K562 (cell line): ENCODE measurements around the gene HOXA9.

ENCODE experiments used
- CHD2 ChIP-seq: IDR thresholded peaks from 2 replicates; pipeline ENCODE4 v1.6.1; 2011; ENCODE audit warnings: low read depth, low read length
- CREM ChIP-seq: IDR thresholded peaks from 2 replicates; pipeline ENCODE4 v1.6.1; 2014; ENCODE audit warnings: antibody characterized with exemption, low read depth
- CTCF ChIP-seq, 3 experiments: IDR thresholded peaks in 2 of 3; conservative IDR thresholded peaks in 1 of 3; 2 replicates each; pipeline ENCODE4 v1.5.1; 2011 to 2012; ENCODE audit warnings: low read length in 3 of 3, mild to moderate bottlenecking in 3 of 3, control low read depth in 2 of 3, improper control_type of control experiment in 1 of 3, inconsistent platforms in 1 of 3, low read depth in 1 of 3, mixed read lengths in 1 of 3, moderate library complexity in 1 of 3; ENCODE audit not compliant: insufficient read depth in 2 of 3
- FOSL1 ChIP-seq: fragments of 200-800 bp; sonication (Bioruptor generic); conservative IDR thresholded peaks from 2 replicates; pipeline ENCODE4 v1.6.1; 2016; ENCODE audit warnings: missing genetic modification characterization, missing compliant biosample characterization
- FOXK1 ChIP-seq: sonication (generic); formaldehyde crosslinking; IDR thresholded peaks from 2 replicates; pipeline ENCODE4 v1.8.0; 2022; ENCODE audit warnings: missing genetic modification reagents, mild to moderate bottlenecking, borderline replicate concordance
- NR0B1 ChIP-seq: fragments of 450-650 bp; IDR thresholded peaks from one replicate; pipeline ENCODE4 v1.6.1; 2018; ENCODE audit warnings: mild to moderate bottlenecking, moderate library complexity; ENCODE audit not compliant: partially characterized antibody
- POLR2A ChIP-seq: fragments of 450-650 bp; conservative IDR thresholded peaks from 2 replicates; pipeline ENCODE4 v1.6.1; 2016
- PTTG1 ChIP-seq: fragments of 450-650 bp; IDR thresholded peaks from 2 replicates; pipeline ENCODE4 v1.6.1; 2016; ENCODE audit warnings: low read depth, mild to moderate bottlenecking, missing genetic modification characterization, missing compliant biosample characterization
- TAL1 ChIP-seq: fragments of 450-650 bp; IDR thresholded peaks from 2 replicates; pipeline ENCODE4 v1.6.1; 2016; ENCODE audit warnings: mild to moderate bottlenecking
- ZEB2 ChIP-seq: fragments of 450-650 bp; IDR thresholded peaks from 2 replicates; pipeline ENCODE4 v1.6.1; 2016
- TF ChIP-seq, protein P1 (sequence below): sonication (generic); formaldehyde crosslinking; IDR thresholded peaks from 2 replicates; pipeline ENCODE4 v1.8.0; 2022; ENCODE audit warnings: mild to moderate bottlenecking, low read depth, missing genetic modification reagents

- no peak for TF ChIP-seq POLR2A
- TF ChIP-seq CTCF (IDR thresholded peaks at IDR 0.05 in 2 of 3, conservative IDR thresholded peaks at IDR 0.05 in 1 of 3; ENCODE audit: insufficient read depth in 2 of 3, low read depth in 1 of 3, low read length in 3 of 3): no peak
- TF ChIP-seq PTTG1 (tag): no peak
- TF ChIP-seq TAL1: no peak
- TF ChIP-seq FOSL1 (tag): no peak
- TF ChIP-seq, protein P1, sequence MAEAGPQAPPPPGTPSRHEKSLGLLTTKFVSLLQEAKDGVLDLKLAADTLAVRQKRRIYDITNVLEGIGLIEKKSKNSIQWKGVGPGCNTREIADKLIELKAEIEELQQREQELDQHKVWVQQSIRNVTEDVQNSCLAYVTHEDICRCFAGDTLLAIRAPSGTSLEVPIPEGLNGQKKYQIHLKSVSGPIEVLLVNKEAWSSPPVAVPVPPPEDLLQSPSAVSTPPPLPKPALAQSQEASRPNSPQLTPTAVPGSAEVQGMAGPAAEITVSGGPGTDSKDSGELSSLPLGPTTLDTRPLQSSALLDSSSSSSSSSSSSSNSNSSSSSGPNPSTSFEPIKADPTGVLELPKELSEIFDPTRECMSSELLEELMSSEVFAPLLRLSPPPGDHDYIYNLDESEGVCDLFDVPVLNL: no peak
- TF ChIP-seq FOXK1 (CRISPR knock-in tag): no peak
- TF ChIP-seq NR0B1: no peak
- TF ChIP-seq CHD2: no peak
- no peak for TF ChIP-seq CREM
- no peak for TF ChIP-seq ZEB2
Measured at GRCh38 chr7:27129729-27130539, 35.4 kb downstream of the HOXA9 start.
